AG04450 (cell line): ENCODE measurements around the gene GCGR. TPM values are rescaled to one million over a fixed set of nuclear protein-coding genes. Genes with fewer than 3 reads are reported as not detected.

Experiments
- CTCF ChIA-PET: fragments of 300-600, 350-600 bp; formaldehyde crosslinking; extraction: SDS; loops from one replicate; lab custom pipeline; 2022; ENCODE audit warnings: antibody characterized with exemption, inconsistent platforms; lab: Charles Lee
- POLR2A ChIA-PET: fragments of 350-600 bp; formaldehyde crosslinking; extraction: SDS; loops from one replicate; lab custom pipeline; 2021; ENCODE audit warnings: antibody characterized with exemption, inconsistent platforms; lab: Yijun Ruan, JAX
- DNase-seq: peaks from one replicate; pipeline ENCODE4 v3.0.0-alpha.2; 2011; ENCODE audit warnings: low read depth, low spot score
- H3K27ac ChIP-seq: one replicate; pipeline ENCODE4 v1.5.1; 2012; ENCODE audit warnings: low read depth, low read length, control low read depth
- H3K27me3 ChIP-seq: one replicate; pipeline ENCODE4 v1.6.0; 2012; ENCODE audit warnings: low read length; ENCODE audit not compliant: control insufficient read depth, insufficient read depth
- H3K4me3 ChIP-seq: 2 replicates; pipeline ENCODE4 v1.5.1; 2011; ENCODE audit warnings: mild to moderate bottlenecking, low read depth, low read length, control low read depth
- H3K9me3 ChIP-seq: 2 replicates; pipeline ENCODE4 v1.5.1; 2012; ENCODE audit warnings: low read length; ENCODE audit not compliant: control insufficient read depth, insufficient read depth
- polyA plus RNA-seq: library from polyadenylated mRNA; depleted of rRNA; stranded (reverse); fragments of >200 nt; gene quantifications from 2 replicates; pipeline ENCODE4 v1.2.3, GENCODE V29; 2011
- TF ChIP-seq, protein P1 (sequence below): IDR thresholded peaks from 2 replicates; pipeline ENCODE4 v1.5.1; 2011; ENCODE audit warnings: low read depth, low read length, control low read depth, inconsistent platforms

The GCGR gene
- polyA plus RNA-seq, 1 experiment, result not detected

DNA sequence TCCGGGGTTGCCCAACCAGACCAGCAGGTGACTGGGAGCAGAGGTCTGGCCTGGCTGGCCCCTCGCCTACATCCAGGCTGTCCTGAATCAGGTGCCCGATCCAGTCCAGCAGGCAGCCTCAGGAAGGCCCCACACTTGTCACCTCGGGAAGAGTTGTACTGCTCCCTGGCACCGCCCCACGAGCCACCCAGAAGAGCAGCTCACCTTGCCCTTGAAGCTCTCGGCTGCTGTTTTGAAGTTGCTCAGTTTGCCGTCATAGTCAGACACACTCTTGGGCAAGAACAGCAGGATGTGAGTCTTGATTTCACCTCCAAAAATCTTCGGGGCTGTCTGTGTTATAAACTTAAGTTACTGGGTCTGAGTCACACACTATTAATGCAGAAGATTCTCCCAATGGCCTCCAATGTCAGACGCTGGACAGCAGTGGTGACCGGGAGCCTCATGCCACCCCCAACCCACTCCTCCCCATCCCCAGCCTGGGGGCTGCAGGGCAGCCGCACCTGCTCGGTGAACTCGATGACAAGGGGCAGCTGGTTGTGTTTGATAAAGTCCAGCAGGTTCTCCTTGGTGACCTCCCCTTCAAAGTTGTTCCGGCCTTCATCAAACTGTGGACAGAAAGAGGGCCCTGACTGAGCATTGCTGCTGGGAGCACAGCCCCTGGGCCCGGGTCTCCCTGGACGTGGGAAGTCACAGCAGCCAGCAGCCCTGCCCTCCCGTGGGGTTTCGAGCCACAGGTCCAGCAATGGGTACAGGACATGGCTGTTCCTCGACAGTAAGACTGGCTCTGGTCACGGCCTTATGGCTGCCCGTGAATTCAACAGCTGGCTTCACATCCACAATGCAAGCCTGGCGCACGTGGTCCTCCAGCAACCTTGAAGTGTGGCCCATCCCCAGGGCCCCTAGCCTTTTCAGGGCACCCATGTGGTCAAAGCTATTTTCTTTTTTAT is 43.1 kb downstream of the GCGR start:
- CTCF ChIA-PET, result no interaction called here
- POLR2A ChIA-PET, result interaction anchor here (0.8 to 1.2 kb wide), 3 partner anchors 13 to 80 kb away, joined by 3 to 5 read pairs (median 3); no protein-coding TSS in a partner anchor
- TF ChIP-seq, protein P1, sequence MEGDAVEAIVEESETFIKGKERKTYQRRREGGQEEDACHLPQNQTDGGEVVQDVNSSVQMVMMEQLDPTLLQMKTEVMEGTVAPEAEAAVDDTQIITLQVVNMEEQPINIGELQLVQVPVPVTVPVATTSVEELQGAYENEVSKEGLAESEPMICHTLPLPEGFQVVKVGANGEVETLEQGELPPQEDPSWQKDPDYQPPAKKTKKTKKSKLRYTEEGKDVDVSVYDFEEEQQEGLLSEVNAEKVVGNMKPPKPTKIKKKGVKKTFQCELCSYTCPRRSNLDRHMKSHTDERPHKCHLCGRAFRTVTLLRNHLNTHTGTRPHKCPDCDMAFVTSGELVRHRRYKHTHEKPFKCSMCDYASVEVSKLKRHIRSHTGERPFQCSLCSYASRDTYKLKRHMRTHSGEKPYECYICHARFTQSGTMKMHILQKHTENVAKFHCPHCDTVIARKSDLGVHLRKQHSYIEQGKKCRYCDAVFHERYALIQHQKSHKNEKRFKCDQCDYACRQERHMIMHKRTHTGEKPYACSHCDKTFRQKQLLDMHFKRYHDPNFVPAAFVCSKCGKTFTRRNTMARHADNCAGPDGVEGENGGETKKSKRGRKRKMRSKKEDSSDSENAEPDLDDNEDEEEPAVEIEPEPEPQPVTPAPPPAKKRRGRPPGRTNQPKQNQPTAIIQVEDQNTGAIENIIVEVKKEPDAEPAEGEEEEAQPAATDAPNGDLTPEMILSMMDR, result no peak
- H3K27ac ChIP-seq, result peak overlapping the region; percentile 2
- H3K4me3 ChIP-seq, result no peak overlapping the region
- H3K27me3 ChIP-seq, result no peaks in the 10 kb centered on the region
- no peaks in the 10 kb centered on the region; the same call in 1 of the 2 replicates for H3K9me3 ChIP-seq
- DNase-seq, result no peak

DNA sequence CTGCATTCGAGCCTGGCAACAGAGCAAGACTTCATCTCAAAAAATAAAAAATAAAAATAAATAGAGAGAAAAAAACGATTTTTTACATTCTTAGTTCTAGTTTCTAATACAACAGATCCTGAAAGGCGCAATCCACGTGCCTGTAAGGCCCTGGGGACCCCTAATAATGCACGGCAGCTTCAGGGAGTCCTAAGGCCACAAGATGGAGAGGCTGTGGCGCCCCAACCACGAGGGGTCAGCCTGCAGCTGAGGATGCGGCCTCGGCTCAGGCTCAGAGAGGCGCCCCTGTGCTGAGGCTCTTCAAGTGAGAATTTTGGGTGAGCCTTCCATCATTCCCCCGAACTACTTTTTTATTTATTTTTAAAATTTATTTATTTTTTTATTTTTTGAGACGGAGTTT is 45.5 kb downstream of the GCGR start:
- ChIA-PET POLR2A (interaction anchor here (1.0 kb wide), 1 partner anchor 11 kb away, joined by 4 read pairs; the partner anchor contains the start of gene P4HB), CTCF (no interaction called here)
- no peak overlapping the region for H3K4me3 ChIP-seq
- TF ChIP-seq, protein P1, result no peak
- no peak for DNase-seq
- H3K9me3 ChIP-seq, result no peaks in the 10 kb centered on the region; the same call in 1 of the 2 replicates
- no peak overlapping the region for H3K27ac ChIP-seq
- no peaks in the 10 kb centered on the region for H3K27me3 ChIP-seq

DNA sequence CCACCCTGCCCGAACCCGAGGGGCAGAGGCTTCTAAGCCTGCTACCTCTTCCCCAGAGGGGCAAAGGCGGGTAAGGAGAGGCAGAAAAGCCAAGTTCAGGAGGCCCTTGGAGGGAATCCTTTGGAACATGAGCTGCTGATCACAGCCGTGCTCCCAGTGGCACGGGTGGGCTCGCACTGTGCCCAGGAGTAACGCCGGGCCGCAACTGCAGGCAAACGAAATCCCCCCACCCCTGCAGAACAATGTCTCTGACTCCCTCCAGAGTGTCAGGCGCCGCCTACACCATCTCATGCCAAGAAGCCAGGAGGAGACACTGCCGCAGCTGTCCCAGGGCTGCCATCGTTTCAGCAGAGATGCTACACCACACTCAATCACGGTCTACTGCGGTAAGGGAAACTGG is 47.5 kb downstream of the GCGR start:
- H3K4me3 ChIP-seq, result no peak overlapping the region
- H3K27me3 ChIP-seq, result no peaks in the 10 kb centered on the region
- CTCF ChIA-PET, result no interaction called here
- TF ChIP-seq, protein P1, result no peak
- POLR2A ChIA-PET, result interaction anchor here (0.6 to 1.9 kb wide), 2 partner anchors 9 to 24 kb away, joined by 5 to 9 read pairs; partner anchors contain the start of gene P4HB
- no peak for DNase-seq
- no peak overlapping the region for H3K27ac ChIP-seq
- no peaks in the 10 kb centered on the region; the same call in 1 of the 2 replicates for H3K9me3 ChIP-seq

DNA sequence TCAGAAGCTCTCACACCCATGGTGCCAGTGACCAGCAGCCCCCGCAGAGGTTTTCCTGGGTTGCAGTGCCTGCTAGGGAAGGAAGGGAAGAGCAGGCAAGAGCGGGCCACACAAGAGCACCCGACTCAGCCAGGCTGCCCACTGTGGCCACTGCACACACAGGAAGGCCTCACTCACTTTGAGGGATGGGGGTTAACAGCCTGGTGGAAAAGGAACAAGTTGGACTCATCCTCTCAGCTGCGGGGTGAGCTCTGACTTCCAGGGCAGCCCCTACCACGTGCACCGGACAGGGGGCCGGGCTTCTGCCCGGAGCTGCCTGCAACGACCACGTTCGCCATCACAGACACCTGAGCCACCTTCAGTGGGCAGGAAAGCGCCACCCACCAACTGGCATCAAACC is 48.3 kb downstream of the GCGR start:
- no peak overlapping the region for H3K4me3 ChIP-seq
- no peak overlapping the region for H3K27ac ChIP-seq
- H3K27me3 ChIP-seq, result no peaks in the 10 kb centered on the region
- no peak for DNase-seq
- ChIA-PET CTCF (no interaction called here), POLR2A (interaction anchor here (0.5 to 1.9 kb wide), 2 partner anchors 9 to 113 kb away, joined by 5 read pairs; partner anchors contain the start of gene P4HB)
- no peaks in the 10 kb centered on the region; the same call in 1 of the 2 replicates for H3K9me3 ChIP-seq
- TF ChIP-seq, protein P1, result no peak
